Stimulated activated CD8-positive, alpha-beta memory T cell treated with anti-CD3 and anti-CD28 coated beads, Interleukin-4, amount 100 ng/mL, for 48 hours (primary cell): ENCODE data around the gene HSPG2.
"Not testable (repeated sequence)": the region's sequence is repeated elsewhere in the genome, so short reads cannot be mapped to it uniquely, and the experiment has no call there.

ENCODE experiments used
- DNase-seq: peaks from one replicate; pipeline ENCODE4 v3.0.0-alpha.2; 2020

HSPG2 gene

GRCh38 chr1:21839337-21840037 is 97.6 kb downstream of the HSPG2 start:
- no peak for DNase-seq

GRCh38 chr1:21838359-21839157 is 98.6 kb downstream of the HSPG2 start:
- DNase-seq = no peak

GRCh38 chr1:21837476-21837875 is 99.6 kb downstream of the HSPG2 start:
- no peak for DNase-seq

- DNase-seq = no peak
Observed at GRCh38 chr1:21836729-21837128, 100.4 kb downstream of the HSPG2 start.

GRCh38 chr1:21836010-21836409 is 101.1 kb downstream of the HSPG2 start:
- no peak for DNase-seq

GRCh38 chr1:21834666-21835065 is 102.4 kb downstream of the HSPG2 start:
- DNase-seq = no peak

GRCh38 chr1:21834094-21834493 is 103.0 kb downstream of the HSPG2 start:
- no peak for DNase-seq

GRCh38 chr1:21833392-21833976 is 103.6 kb downstream of the HSPG2 start:
- DNase-seq = no peak

- no peak for DNase-seq
Observed at GRCh38 chr1:21831454-21831970, 105.6 kb downstream of the HSPG2 start.

- DNase-seq = no peak
Observed at GRCh38 chr1:21830792-21831453, 106.2 kb downstream of the HSPG2 start.

- DNase-seq = no peak
Observed at GRCh38 chr1:21829294-21829693, 107.8 kb downstream of the HSPG2 start.

- no peak for DNase-seq
Observed at GRCh38 chr1:21828506-21829210, 108.5 kb downstream of the HSPG2 start.

- no peak for DNase-seq
Observed at GRCh38 chr1:21828075-21828474, 109.0 kb downstream of the HSPG2 start.

GRCh38 chr1:21827141-21827679 is 109.9 kb downstream of the HSPG2 start:
- no peak for DNase-seq

- not testable (repeated sequence) for DNase-seq
Observed at GRCh38 chr1:21826694-21827093, 110.4 kb downstream of the HSPG2 start.

- no peak for DNase-seq
Observed at GRCh38 chr1:21825393-21825792, 111.7 kb downstream of the HSPG2 start.

GRCh38 chr1:21824926-21825325 is 112.2 kb downstream of the HSPG2 start:
- DNase-seq = no peak

- no peak for DNase-seq
Observed at GRCh38 chr1:21823980-21824702, 113.0 kb downstream of the HSPG2 start.

- no peak for DNase-seq
Observed at GRCh38 chr1:21823206-21823979, 113.7 kb downstream of the HSPG2 start.

- DNase-seq = no peak
Observed at GRCh38 chr1:21822349-21822748, 114.8 kb downstream of the HSPG2 start.
